Immature natural killer cell (primary cell): ENCODE measurements around the gene PRDM4. TPM values are rescaled to one million over a fixed set of nuclear protein-coding genes. Genes with fewer than 3 reads are reported as not detected.
"Not testable (repeated sequence)": the region's sequence is repeated elsewhere in the genome, so short reads cannot be mapped to it uniquely, and the experiment has no call there.

ENCODE experiments used
- DNase-seq, 3 donors: peaks; one replicate each; pipeline ENCODE4 v3.0.0; 2022; ENCODE audit warnings: mixed read lengths in 1 of 3
- H3K27ac Mint-ChIP-seq, 6 donors: one replicate each; pipeline ENCODE4 v1.8.0; 2020; ENCODE audit warnings: mixed read lengths in 6 of 6, mild to moderate bottlenecking in 5 of 6, inconsistent platforms in 4 of 6, moderate library complexity in 3 of 6
- H3K27me3 Mint-ChIP-seq, 3 donors: one replicate each; pipeline ENCODE4 v1.8.0; 2020 to 2021; ENCODE audit warnings: low read depth in 3 of 3, mild to moderate bottlenecking in 3 of 3, mixed read lengths in 3 of 3, moderate library complexity in 3 of 3, inconsistent platforms in 1 of 3
- H3K36me3 Mint-ChIP-seq, 3 donors: one replicate each; pipeline ENCODE4 v1.8.0; 2020; ENCODE audit warnings: mixed read lengths in 3 of 3, inconsistent platforms in 2 of 3, mild to moderate bottlenecking in 2 of 3
- H3K4me1 Mint-ChIP-seq, 2 donors: one replicate each; pipeline ENCODE4 v1.8.0; 2020; ENCODE audit warnings: inconsistent platforms in 2 of 2, mild to moderate bottlenecking in 2 of 2, mixed read lengths in 2 of 2, moderate library complexity in 1 of 2
- H3K4me3 Mint-ChIP-seq, 5 donors: one replicate each; pipeline ENCODE4 v1.8.0; 2020; ENCODE audit warnings: mild to moderate bottlenecking in 5 of 5, mixed read lengths in 5 of 5, inconsistent platforms in 3 of 5, moderate library complexity in 3 of 5
- H3K9me3 Mint-ChIP-seq, 6 donors: one replicate each; pipeline ENCODE4 v1.8.0; 2020; ENCODE audit warnings: mild to moderate bottlenecking in 6 of 6, mixed read lengths in 6 of 6, inconsistent platforms in 4 of 6, moderate library complexity in 3 of 6
- polyA plus RNA-seq, 3 donors: library from polyadenylated mRNA; unstranded; fragments of 300-500 nt; fragmentation: Illumina TruSeq; gene quantifications; one replicate each; pipeline ENCODE4 v1.2.3, GENCODE V29; 2021

The PRDM4 gene
- polyA plus RNA-seq, 3 donors from 2014 or later = 7.7 to 19.4 (median 12.2) TPM

DNA sequence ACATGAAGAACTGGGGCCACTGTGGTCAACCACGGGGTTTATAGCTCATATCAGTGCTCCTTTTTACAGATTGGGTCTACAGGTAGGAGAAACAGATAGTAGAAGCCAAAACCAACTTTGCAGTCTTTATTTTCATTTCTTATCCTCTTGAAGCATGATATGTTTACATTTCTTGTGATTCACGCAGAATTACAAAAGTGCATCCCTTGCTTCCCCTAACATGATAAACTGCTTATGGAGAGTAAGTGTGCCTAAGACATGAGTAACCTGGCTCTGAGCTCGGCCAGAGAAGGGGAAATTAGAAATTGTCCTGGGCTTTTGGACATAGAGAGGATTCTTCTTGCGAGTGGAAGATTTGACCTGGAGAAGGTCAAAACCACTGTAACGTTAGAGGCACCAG, 56.9 kb downstream of the PRDM4 start:
- DNase-seq = no peak
- Mint-ChIP-seq H3K9me3 (no peaks in the 10 kb centered on the region), H3K36me3 (peaks cover 52 to 90% (median 72%) of the 10 kb centered on the region in 3 donors), H3K27ac (no peak overlapping the region), H3K27me3 (no peaks in the 10 kb centered on the region), H3K4me3 (no peak overlapping the region), H3K4me1 (peaks cover 3 to 10% of the 10 kb centered on the region in 2 donors)

DNA sequence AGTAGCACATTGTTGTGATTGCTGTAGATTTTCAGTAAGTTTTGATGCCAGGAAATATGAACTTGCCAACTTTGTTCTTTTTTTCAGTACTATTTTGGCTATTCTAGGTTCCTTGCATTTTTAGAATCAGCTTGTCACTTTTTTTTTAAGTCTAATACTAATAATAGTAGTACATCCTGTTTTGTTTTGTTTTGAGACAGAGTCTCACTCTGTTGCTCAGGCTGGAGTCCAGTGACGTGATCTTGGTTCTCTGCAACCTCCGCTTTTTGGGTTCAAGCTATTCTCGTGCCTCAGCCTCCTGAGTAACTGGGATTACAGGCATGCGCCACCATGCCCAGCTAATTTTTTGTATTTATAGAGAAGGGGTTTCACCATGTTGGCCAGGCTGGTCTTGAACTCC, 58.8 kb downstream of the PRDM4 start:
- DNase-seq = no peak
- Mint-ChIP-seq H3K27ac (no peak overlapping the region), H3K9me3 (no peaks in the 10 kb centered on the region), H3K4me3 (no peak overlapping the region), H3K4me1 (peaks cover 2 to 5% of the 10 kb centered on the region in 2 donors), H3K27me3 (no peaks in the 10 kb centered on the region), H3K36me3 (peaks cover 41 to 79% (median 65%) of the 10 kb centered on the region in 3 donors)

DNA sequence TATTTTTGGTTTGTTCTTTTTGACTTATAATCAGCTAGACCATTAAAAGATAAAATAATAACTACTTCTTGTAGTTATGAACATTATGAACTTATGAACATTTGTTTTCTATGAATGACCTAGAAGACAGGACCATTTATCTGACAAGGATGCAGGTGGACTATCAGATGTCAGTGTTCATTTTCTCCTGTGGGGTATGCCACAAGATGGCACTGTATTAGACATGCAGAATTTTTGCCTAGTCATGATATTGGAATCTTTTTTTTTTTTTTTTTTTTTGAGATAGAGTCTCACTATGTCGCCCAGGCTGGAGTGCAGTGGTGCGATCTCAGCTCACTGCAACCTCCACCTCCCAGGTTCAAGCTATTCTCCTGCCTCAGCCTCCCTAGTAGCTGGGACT, 65.2 kb downstream of the PRDM4 start:
- H3K4me1 Mint-ChIP-seq, H3K9me3 Mint-ChIP-seq, H3K27ac Mint-ChIP-seq, H3K27me3 Mint-ChIP-seq, DNase-seq, H3K4me3 Mint-ChIP-seq: not testable (repeated sequence)
- peaks cover 40 to 49% (median 44%) of the 10 kb centered on the region in 3 donors for H3K36me3 Mint-ChIP-seq

DNA sequence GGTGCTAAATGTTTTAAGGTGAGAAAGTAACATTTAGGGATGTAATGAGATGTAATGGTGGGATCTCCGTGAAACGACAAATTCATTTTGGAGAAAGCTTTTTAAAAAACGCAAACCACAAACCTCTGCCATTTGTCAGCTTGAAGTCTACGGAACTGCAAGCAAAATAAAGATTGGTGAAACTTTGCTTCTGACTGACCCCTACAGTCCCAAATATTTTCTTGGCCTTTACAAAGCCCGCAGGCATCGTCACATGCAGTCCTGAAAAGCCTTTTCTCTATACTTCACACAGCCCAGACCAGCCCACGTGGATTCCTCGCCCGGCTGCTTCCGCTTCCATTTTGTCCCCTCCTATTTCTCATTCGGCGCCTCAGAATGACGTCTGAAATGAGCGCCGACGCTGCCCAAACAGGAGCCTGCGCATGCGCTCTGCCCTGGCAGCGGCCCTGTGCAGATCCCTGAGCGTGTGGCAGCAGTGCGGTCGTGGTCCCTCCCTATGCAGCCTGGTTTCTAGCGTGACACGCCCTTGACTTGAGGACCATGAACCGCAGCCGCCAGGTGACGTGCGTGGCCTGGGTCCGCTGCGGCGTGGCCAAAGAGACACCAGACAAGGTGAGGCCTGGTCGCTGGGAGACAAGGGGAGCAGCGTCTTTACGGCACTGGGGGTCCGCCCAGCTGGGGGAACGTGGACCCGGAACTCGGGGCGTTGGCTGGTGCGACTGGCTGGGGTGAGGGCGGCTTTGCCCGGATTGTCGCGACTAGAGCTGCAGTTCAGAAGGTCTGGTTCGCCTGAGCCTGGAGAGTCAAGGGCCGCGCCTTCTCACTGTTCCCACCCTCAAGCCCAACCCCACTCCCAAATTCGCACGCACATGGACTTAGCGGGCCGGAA, 75.3 kb downstream of the PRDM4 start, which contains the start of gene PWP1:
Gene PWP1 (plus strand): TSS at position 440 of the 889 bp plus-strand sequence. CDS start 101 bp downstream, at position 541.
- Mint-ChIP-seq H3K27ac (peak within 1 kb of the TSS; percentile 94 to 98 (median 96)), H3K4me3 (peak within 1 kb of the TSS; percentile 95 to 99 (median 98)), H3K27me3 (peaks cover 6 to 8% (median 7%) of the 10 kb centered on the region in 3 donors), H3K4me1 (peaks cover 31 to 42% of the 10 kb centered on the region in 2 donors), H3K36me3 (peaks cover 7 to 21% (median 14%) of the 10 kb centered on the region in 3 donors), H3K9me3 (no peaks in the 10 kb centered on the region)
- peak; percentile 95 to 96 (median 95) for DNase-seq

DNA sequence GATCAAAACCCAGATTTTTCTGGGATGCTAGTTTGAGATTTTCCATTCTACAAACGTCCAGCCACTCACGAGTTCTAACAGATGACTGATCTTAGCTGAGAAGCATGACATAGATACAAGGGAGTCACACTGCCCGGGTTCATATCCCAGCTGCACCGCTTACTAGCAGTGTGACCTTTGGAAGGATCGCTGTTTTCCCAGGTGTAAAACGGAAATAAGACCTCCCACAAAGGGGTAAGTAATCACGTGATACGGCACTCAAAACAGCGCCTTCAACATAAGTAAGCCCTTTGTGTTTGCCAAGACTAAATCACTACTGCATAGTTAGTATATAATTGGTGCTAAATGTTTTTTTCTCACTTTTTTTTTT, 76.0 kb downstream of the PRDM4 start:
- H3K9me3 Mint-ChIP-seq = no peaks in the 10 kb centered on the region
- peaks cover 31 to 42% of the 10 kb centered on the region in 2 donors for H3K4me1 Mint-ChIP-seq
- peaks cover 6 to 8% (median 7%) of the 10 kb centered on the region in 3 donors for H3K27me3 Mint-ChIP-seq
- peaks cover 6 to 18% (median 13%) of the 10 kb centered on the region in 3 donors for H3K36me3 Mint-ChIP-seq
- H3K4me3 Mint-ChIP-seq = peak overlapping the region; percentile 95 to 99 (median 98)
- H3K27ac Mint-ChIP-seq = peak overlapping the region; percentile 94 to 98 (median 96)
- DNase-seq = peak in 1 of 3 donors; percentile 15

DNA sequence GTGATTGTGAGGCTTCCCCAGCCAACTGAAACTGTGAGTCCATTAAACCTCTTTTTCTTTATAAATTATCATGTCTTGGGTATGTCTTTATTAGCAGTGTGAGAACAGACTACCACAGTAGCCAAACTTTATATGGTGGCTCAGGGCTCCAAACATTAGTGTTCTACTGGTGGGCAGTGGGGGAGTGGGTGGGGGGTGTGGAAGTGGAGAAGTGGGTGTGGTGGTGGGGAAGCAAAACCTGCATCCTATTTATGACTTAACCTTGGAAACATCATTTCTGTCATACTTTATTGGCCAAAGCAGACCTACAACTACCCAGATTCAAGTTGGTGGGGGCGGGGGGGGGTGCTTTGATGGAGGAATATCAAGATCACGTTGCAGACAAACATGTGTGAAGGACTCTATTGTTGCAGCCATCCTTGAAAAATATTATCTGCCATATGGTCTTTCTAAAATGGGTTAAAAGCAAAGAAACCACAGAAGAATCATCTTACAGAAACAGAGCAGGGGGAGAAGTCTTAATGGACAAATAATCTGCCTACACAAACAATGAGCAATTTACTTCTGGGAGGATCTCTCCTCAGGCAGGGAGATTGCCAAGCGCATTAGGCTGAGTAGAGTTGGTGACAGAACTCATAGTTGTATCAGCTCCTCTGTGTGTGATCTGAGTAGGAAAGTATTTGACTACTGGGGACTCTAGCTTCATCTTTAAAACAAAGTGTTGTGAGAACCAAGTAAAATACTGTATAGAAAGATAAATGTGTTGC, 76.7 kb downstream of the PRDM4 start:
- no peak for DNase-seq
- Mint-ChIP-seq H3K9me3 (no peaks in the 10 kb centered on the region), H3K36me3 (peaks cover 0 to 11% (median 8%) of the 10 kb centered on the region in 3 donors), H3K4me3 (peak overlapping the region; percentile 65 to 99 (median 97)), H3K27ac (peak overlapping the region; percentile 94 to 98 (median 96)), H3K4me1 (peaks cover 31 to 42% of the 10 kb centered on the region in 2 donors), H3K27me3 (peaks cover 7 to 9% (median 8%) of the 10 kb centered on the region in 3 donors)

Other genes with a start within 250 kb of the PRDM4 start
- gene PWP1, start 75.3 kb downstream of the PRDM4 start, polyA plus RNA-seq = 10 to 100 TPM; 65.3 to 90.6 (median 70.0) TPM
- gene ASCL4, start 13.6 kb upstream of the PRDM4 start, polyA plus RNA-seq = not detected